RWPE2 (cell line): ENCODE measurements around the gene CLPTM1.

Experiments used
- ATAC-seq: fragments of 200-7000 bp; cut with Tn5 transposase; 3 replicates; pipeline ENCODE4 v1.9.1; 2021; ENCODE audit warnings: low read depth
- DNase-seq: peaks from one replicate; pipeline ENCODE4 v3.0.0-alpha.2; 2020; ENCODE audit warnings: low spot score
- H3K27ac ChIP-seq: fragments of 450-650 bp; 2 replicates; pipeline ENCODE4 v1.5.1; 2017; ENCODE audit warnings: mild to moderate bottlenecking; ENCODE audit not compliant: poor library complexity, severe bottlenecking
- H3K27me3 ChIP-seq: fragments of 250-450 bp; sonication (Bioruptor Pico); 2 replicates; pipeline ENCODE4 v1.5.1; 2021; ENCODE audit warnings: mild to moderate bottlenecking, moderate library complexity; ENCODE audit not compliant: insufficient read depth, poor library complexity, severe bottlenecking
- H3K36me3 ChIP-seq: fragments of 250-450 bp; sonication (Bioruptor Pico); 2 replicates; pipeline ENCODE4 v1.5.1; 2020; ENCODE audit warnings: low read depth, mild to moderate bottlenecking, moderate library complexity
- H3K4me1 ChIP-seq: fragments of 250-450 bp; sonication (Bioruptor Pico); 2 replicates; pipeline ENCODE4 v1.5.1; 2021; ENCODE audit warnings: mild to moderate bottlenecking, moderate library complexity; ENCODE audit not compliant: insufficient read depth, poor library complexity, severe bottlenecking
- H3K4me3 ChIP-seq: fragments of 250-450 bp; sonication (Bioruptor Pico); 2 replicates; pipeline ENCODE4 v1.5.1; 2021; ENCODE audit warnings: mild to moderate bottlenecking, moderate library complexity; ENCODE audit not compliant: severe bottlenecking
- H3K9me3 ChIP-seq: fragments of 250-450 bp; sonication (Bioruptor Pico); 2 replicates; pipeline ENCODE4 v1.5.1; 2021; ENCODE audit warnings: mild to moderate bottlenecking, moderate library complexity; ENCODE audit not compliant: severe bottlenecking
- CTCF ChIP-seq: fragments of 450-650 bp; IDR thresholded peaks from one replicate; pipeline ENCODE4 v1.5.1; 2017; ENCODE audit warnings: mild to moderate bottlenecking, moderate library complexity; ENCODE audit not compliant: poor library complexity, severe bottlenecking

Gene CLPTM1

GRCh38 chr19:44972802-44973201, 17.6 kb downstream of the CLPTM1 start:
- ATAC-seq = no peak
- DNase-seq = no peak
- H3K36me3 ChIP-seq = peaks cover 48% of the 10 kb centered on the region
- no peak overlapping the region for H3K27ac ChIP-seq
- no peaks in the 10 kb centered on the region for H3K4me1 ChIP-seq
- no peaks in the 10 kb centered on the region for H3K27me3 ChIP-seq
- no peaks in the 10 kb centered on the region for H3K9me3 ChIP-seq
- TF ChIP-seq CTCF = no peak
- H3K4me3 ChIP-seq = no peak overlapping the region

GRCh38 chr19:44973982-44974735, 19.0 kb downstream of the CLPTM1 start:
- H3K9me3 ChIP-seq = no peaks in the 10 kb centered on the region
- peaks cover 54% of the 10 kb centered on the region for H3K36me3 ChIP-seq
- H3K27ac ChIP-seq = no peak overlapping the region
- no peaks in the 10 kb centered on the region for H3K4me1 ChIP-seq
- DNase-seq = no peak
- ATAC-seq = no peak
- no peak for TF ChIP-seq CTCF
- no peaks in the 10 kb centered on the region for H3K27me3 ChIP-seq
- no peak overlapping the region for H3K4me3 ChIP-seq

- Histone ChIP-seq H3K4me3 (no peak overlapping the region), H3K27me3 (no peaks in the 10 kb centered on the region), H3K36me3 (peaks cover 57% of the 10 kb centered on the region), H3K27ac (no peak overlapping the region), H3K4me1 (no peaks in the 10 kb centered on the region), H3K9me3 (no peaks in the 10 kb centered on the region)
- ATAC-seq (no peak), DNase-seq (no peak)
- no peak for TF ChIP-seq CTCF
These were observed 19.7 kb downstream of the CLPTM1 start for GRCh38 chr19:44974857-44975256.

GRCh38 chr19:44975444-44975843, 20.3 kb downstream of the CLPTM1 start:
- peaks cover 59% of the 10 kb centered on the region for H3K36me3 ChIP-seq
- ATAC-seq (no peak), DNase-seq (no peak)
- no peak for TF ChIP-seq CTCF
- H3K9me3 ChIP-seq = no peaks in the 10 kb centered on the region
- H3K27ac ChIP-seq = no peak overlapping the region
- no peaks in the 10 kb centered on the region for H3K27me3 ChIP-seq
- no peak overlapping the region for H3K4me3 ChIP-seq
- no peaks in the 10 kb centered on the region for H3K4me1 ChIP-seq

- no peak overlapping the region for H3K4me3 ChIP-seq
These were observed 28.8 kb downstream of the CLPTM1 start for GRCh38 chr19:44984005-44984404.

More at GRCh38 chr19:44984005-44984404, 28.8 kb downstream of the CLPTM1 start:
- H3K4me1 ChIP-seq = no peaks in the 10 kb centered on the region
- DNase-seq (no peak), ATAC-seq (no peak)
- no peaks in the 10 kb centered on the region for H3K27me3 ChIP-seq
- H3K27ac ChIP-seq = no peak overlapping the region
- TF ChIP-seq CTCF = no peak
- H3K9me3 ChIP-seq = no peaks in the 10 kb centered on the region
- peaks cover 19% of the 10 kb centered on the region for H3K36me3 ChIP-seq
